Endothelial cell of umbilical vein (primary cell): ENCODE results near the gene CMIP. TPM values are rescaled to one million over a fixed set of nuclear protein-coding genes. Genes with fewer than 3 reads are reported as not detected.

Source experiments
- BruUV-seq: library from RNA; stranded (reverse); fragments of 400-500 nt; replicated peaks from 2 replicates; lab custom pipeline; 2021; lab: Mats Ljungman, UMichigan
- CTCF ChIA-PET: fragments of 300-600, 350-600 bp; sonication (Branson Sonifier 250); formaldehyde crosslinking; loops from one replicate; lab custom pipeline; 2021; ENCODE audit warnings: antibody characterized with exemption, inconsistent platforms; lab: Charles Lee
- POLR2A ChIA-PET: fragments of 300-600, 350-600 bp; sonication (Branson Sonifier 250); formaldehyde crosslinking; loops from one replicate; lab custom pipeline; 2021; ENCODE audit warnings: antibody characterized with exemption, inconsistent platforms; lab: Charles Lee
- DNase-seq: peaks from one replicate; pipeline ENCODE4 v3.0.0-alpha.2; 2011; ENCODE audit warnings: low read depth, low spot score
- FAIRE-seq: peaks from 2 replicates; lab custom pipeline; 2011; peaks lifted over from hg19 to GRCh38; lab: Jason Lieb, UNC
- H2AFZ ChIP-seq: 2 replicates; pipeline ENCODE4 v1.6.0; 2012; ENCODE audit warnings: low read depth, low read length, control low read depth, inconsistent platforms
- H3K27ac ChIP-seq: 2 replicates; pipeline ENCODE4 v1.5.1; 2011; ENCODE audit warnings: low read depth, mild to moderate bottlenecking, control low read depth, low read length, moderate library complexity; ENCODE audit not compliant: insufficient read depth
- H3K27me3 ChIP-seq, 2 experiments: 2 replicates each; pipeline versions ENCODE4 v1.6.0 to v1.6.1; 2011; ENCODE audit warnings: low read length in 2 of 2, mixed read lengths in 1 of 2; ENCODE audit not compliant: control insufficient read depth in 2 of 2, insufficient read depth in 2 of 2
- H3K36me3 ChIP-seq, 2 experiments: 2 replicates in 1 of 2; 3 replicates in 1 of 2; pipeline ENCODE4 v1.5.1; 2011; ENCODE audit warnings: low read length in 2 of 2, mild to moderate bottlenecking in 1 of 2, moderate library complexity in 1 of 2; ENCODE audit not compliant: control insufficient read depth in 2 of 2, insufficient read depth in 2 of 2; ENCODE audit errors: extremely low read depth in 1 of 2
- H3K4me1 ChIP-seq: 3 replicates; pipeline ENCODE4 v1.5.1; 2011; ENCODE audit warnings: mild to moderate bottlenecking, low read length; ENCODE audit not compliant: control insufficient read depth, insufficient read depth; ENCODE audit errors: extremely low read depth
- H3K4me2 ChIP-seq: 2 replicates; pipeline ENCODE4 v1.6.1; 2011; ENCODE audit warnings: low read length, control low read depth, mixed read lengths; ENCODE audit not compliant: insufficient read depth
- H3K4me3 ChIP-seq, 3 experiments: fragments of 200-600 bp in 1 of 3; sonication (generic), shearing (Covaris generic) in 1 of 3; replicated peaks in 1 of 3; 2 replicates each; pipeline ENCODE4 v1.5.1; 2011 to 2016; ENCODE audit warnings: control low read depth in 3 of 3, low read length in 3 of 3, mild to moderate bottlenecking in 2 of 3, inconsistent platforms in 1 of 3, low read depth in 1 of 3, moderate library complexity in 1 of 3; ENCODE audit not compliant: insufficient read depth in 1 of 3
- H3K79me2 ChIP-seq: 2 replicates; pipeline ENCODE4 v1.6.0; 2012; ENCODE audit warnings: low read length, inconsistent platforms; ENCODE audit not compliant: control insufficient read depth, insufficient read depth
- H3K9ac ChIP-seq: replicated peaks from 2 replicates; pipeline ENCODE3; 2011; ENCODE audit warnings: low read length, control low read depth; ENCODE audit not compliant: insufficient read depth; ENCODE audit errors: extremely low read depth
- H3K9me1 ChIP-seq: replicated peaks from 3 replicates; pipeline ENCODE4 v1.6.0; 2011; ENCODE audit warnings: mild to moderate bottlenecking, low read length; ENCODE audit not compliant: control insufficient read depth, insufficient read depth; ENCODE audit errors: extremely low read depth
- H3K9me3 ChIP-seq: replicated peaks from 2 replicates; pipeline ENCODE4 v1.5.1; 2012; ENCODE audit warnings: low read length, inconsistent platforms; ENCODE audit not compliant: control insufficient read depth, insufficient read depth
- H4K20me1 ChIP-seq: replicated peaks from 2 replicates; pipeline ENCODE3; 2011; ENCODE audit warnings: mild to moderate bottlenecking, low read length; ENCODE audit not compliant: control insufficient read depth, insufficient read depth; ENCODE audit errors: extremely low read depth
- CTCF ChIP-seq, 2 donors: IDR thresholded peaks; 1 replicate in 1 of 2; 2 replicates in 1 of 2; pipeline ENCODE4 v1.5.1; 2011; ENCODE audit warnings: low read length in 2 of 2, mild to moderate bottlenecking in 2 of 2, moderate library complexity in 2 of 2, control low read depth in 1 of 2, inconsistent platforms in 1 of 2, low read depth in 1 of 2; ENCODE audit not compliant: insufficient read depth in 1 of 2; ENCODE audit errors: extremely low read depth in 1 of 2
- EZH2 ChIP-seq: IDR thresholded peaks from 2 replicates; pipeline ENCODE4 v1.6.1; 2012; ENCODE audit warnings: borderline replicate concordance, low read depth, mild to moderate bottlenecking, moderate library complexity, low read length, inconsistent platforms; ENCODE audit not compliant: severe bottlenecking
- FOS ChIP-seq: IDR thresholded peaks from 2 replicates; pipeline ENCODE4 v1.6.1; 2011; ENCODE audit warnings: mild to moderate bottlenecking, low read length, moderate library complexity, borderline replicate concordance; ENCODE audit not compliant: insufficient read depth
- GATA2 ChIP-seq: IDR thresholded peaks from 2 replicates; pipeline ENCODE4 v1.7.0; 2011; ENCODE audit warnings: low read depth, mild to moderate bottlenecking, moderate library complexity, mixed read lengths, low read length; ENCODE audit not compliant: insufficient read length, insufficient read depth
- JUN ChIP-seq: IDR thresholded peaks from 2 replicates; pipeline ENCODE4 v1.6.1; 2011; ENCODE audit warnings: borderline replicate concordance, low read depth; ENCODE audit not compliant: insufficient read length, insufficient read depth
- MAX ChIP-seq: IDR thresholded peaks from 2 replicates; pipeline ENCODE4 v1.6.1; 2011; ENCODE audit not compliant: insufficient read depth, insufficient read length
- MYC ChIP-seq: IDR thresholded peaks from one replicate; pipeline ENCODE4 v1.6.1; 2011; ENCODE audit warnings: mild to moderate bottlenecking, low read depth, low read length
- POLR2A ChIP-seq: IDR thresholded peaks from 2 replicates; pipeline ENCODE4 v1.6.1; 2012; ENCODE audit warnings: low read depth, mild to moderate bottlenecking, control low read depth, low read length
- POLR2AphosphoS5 ChIP-seq: IDR thresholded peaks from 2 replicates; pipeline ENCODE4 v1.6.1; 2012; ENCODE audit warnings: low read depth, mild to moderate bottlenecking, control low read depth, low read length, moderate library complexity; ENCODE audit not compliant: insufficient read depth
- dilution Hi-C: fragments of 300-500 bp; cut with MboI; formaldehyde crosslinking; loops from one replicate; pipeline ENCODE4 v1.15.0; 2019; ENCODE audit warnings: low sequenced_read_pairs; ENCODE audit not compliant: extremely low pct_ligation_motif_present
- intact Hi-C: fragments of 100-400 bp; cut with micrococcal nuclease; formaldehyde crosslinking; loops from one replicate; pipeline ENCODE4 v1.10.0; 2022
- polyA plus RNA-seq, 4 experiments: library from polyadenylated mRNA; depleted of rRNA in 3 of 4; stranded (reverse) in 3 of 4; unstranded in 1 of 4; fragments of >200 nt; gene quantifications; 2 replicates each; pipeline versions ENCODE4 v1.2.1 to v1.2.3, GENCODE V29; 2011 to 2012; ENCODE audit warnings: missing spikeins in 1 of 4
- total RNA-seq: library from RNA; stranded (reverse); gene quantifications from 2 replicates; pipeline ENCODE4 v1.2.3, GENCODE V29; 2021

Gene CMIP
- total and polyA plus RNA-seq, 2 donors (not counting 3 experiments of a cell fraction or from before 2014, with no cell fraction given): 29.0 to 101 TPM

DNA sequence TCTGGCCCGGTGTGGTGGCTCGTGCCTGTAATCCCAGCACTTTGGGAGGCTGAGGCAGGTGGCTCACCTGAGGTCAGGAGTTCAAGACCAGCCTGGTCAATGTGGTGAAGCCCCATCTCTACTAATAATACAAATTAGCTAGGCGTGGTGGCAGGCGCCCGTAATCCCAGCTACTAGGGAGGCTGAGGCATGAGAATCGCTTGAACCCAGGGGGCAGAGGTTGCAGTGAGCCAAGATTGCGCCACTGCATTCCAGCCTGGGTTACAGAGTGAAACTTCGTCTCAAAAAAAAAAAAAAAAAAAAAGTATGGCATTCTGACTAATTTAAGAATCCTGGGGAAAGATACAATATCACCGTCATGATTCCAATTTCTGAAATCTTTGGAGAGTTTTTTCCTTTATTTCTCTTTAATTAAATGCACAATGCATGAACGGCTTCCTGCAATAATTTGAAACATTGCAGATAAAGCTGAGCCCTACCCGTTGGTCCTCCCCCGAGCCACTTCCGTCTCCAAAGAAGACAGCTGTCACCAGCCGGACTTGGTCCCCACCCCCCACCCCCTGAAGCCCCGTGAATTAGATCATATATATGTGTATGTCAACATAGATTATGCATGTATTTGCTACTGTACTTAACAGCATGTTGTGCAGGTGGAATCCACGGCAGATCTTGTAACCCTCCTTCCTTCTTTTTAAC lies 191.8 kb downstream of the CMIP start:
- Histone ChIP-seq H3K27ac (no peak overlapping the region), H3K27me3 (no peaks in the 10 kb centered on the region), H4K20me1 (no peaks in the 10 kb centered on the region), H3K4me3 (no peak overlapping the region), H2AFZ (no peak overlapping the region), H3K9me3 (no peaks in the 10 kb centered on the region), H3K4me1 (peaks cover 25% of the 10 kb centered on the region), H3K4me2 (no peak overlapping the region), H3K9me1 (no peaks in the 10 kb centered on the region), H3K9ac (no peak overlapping the region), H3K79me2 (peaks cover 5% of the 10 kb centered on the region), H3K36me3 (peaks cover 0 to 6% of the 10 kb centered on the region in 2 experiments)
- FAIRE-seq (no peak), DNase-seq (no peak)
- POLR2A ChIA-PET: no interaction called here
- intact Hi-C loops: no loop called here
- TF ChIP-seq JUN: no peak
- no peak for TF ChIP-seq FOS
- TF ChIP-seq EZH2: no peak
- no peak for TF ChIP-seq CTCF (IDR thresholded peaks at IDR 0.05; ENCODE audit: extremely low read depth in 1 of 2, insufficient read depth in 1 of 2, low read depth in 1 of 2, low read length in 2 of 2)
- TF ChIP-seq MYC: no peak
- TF ChIP-seq POLR2AphosphoS5: no peak
- TF ChIP-seq POLR2A: no peak
- TF ChIP-seq GATA2: no peak
- TF ChIP-seq MAX: no peak
- no TSS peak for BruUV-seq
- CTCF ChIA-PET: no interaction called here
- dilution Hi-C loops: no loop called here
